GM21529 (cell line): ENCODE measurements around the gene PHTF2.
"Not testable (repeated sequence)": the region's sequence is repeated elsewhere in the genome, so short reads cannot be mapped to it uniquely, and the experiment has no call there.

Experiments
- ATAC-seq: cut with Tn5 transposase; IDR thresholded peaks from one replicate; pipeline ENCODE4 v1.9.1; 2021; ENCODE audit not compliant: unreplicated experiment

The PHTF2 gene

DNA sequence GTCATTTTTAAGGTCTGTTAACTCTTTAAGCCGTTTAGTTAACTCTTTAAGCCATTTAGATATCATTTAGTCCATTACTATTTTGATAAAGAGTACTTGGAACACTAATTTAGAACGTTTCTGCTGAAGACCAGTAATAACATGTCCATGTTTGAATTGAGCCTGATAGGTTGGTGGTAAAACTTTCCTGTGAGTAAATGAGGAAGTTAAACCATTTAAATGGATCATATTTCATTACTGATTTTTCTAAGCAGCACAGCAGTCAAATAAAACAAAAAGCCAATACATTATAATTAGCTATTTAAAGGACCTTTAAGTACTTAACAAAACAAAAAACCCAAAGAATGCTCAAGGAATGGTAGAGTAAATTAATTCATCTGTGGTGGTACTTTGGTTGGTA lies 29.4 kb downstream of the PHTF2 start:
- ATAC-seq = no peak

DNA sequence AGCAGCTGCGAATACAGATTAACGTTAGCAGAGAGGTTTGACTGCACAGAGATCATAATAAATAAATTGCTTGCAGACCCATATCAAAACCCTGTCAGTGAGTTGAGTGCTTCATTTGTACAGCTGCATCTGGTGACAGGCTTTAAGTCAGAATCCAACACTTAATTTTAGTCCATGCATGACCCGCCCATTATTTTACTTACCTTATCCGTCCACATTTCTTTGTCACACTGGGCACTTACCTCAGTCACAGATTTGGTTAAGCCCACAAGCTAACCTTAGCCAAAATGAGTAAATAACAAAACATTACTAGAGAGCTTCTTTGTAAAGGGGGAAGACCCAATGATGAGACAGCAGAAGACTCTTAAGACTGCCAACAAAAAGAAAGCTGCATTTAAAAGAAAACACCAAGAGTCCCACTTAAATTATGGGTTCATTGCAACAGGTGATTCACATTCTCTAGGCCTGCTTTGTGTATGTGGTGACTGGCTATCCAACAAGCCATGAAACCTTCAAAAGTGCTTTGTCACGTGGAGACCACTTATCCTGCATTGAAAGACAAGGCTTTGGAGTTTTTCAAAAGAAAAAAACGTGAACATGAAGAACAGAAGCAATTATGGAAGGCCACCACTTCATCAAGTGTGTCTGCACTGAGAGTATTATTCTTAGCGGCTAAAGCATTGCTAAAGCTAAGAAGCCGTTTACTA lies 32.2 kb downstream of the PHTF2 start:
- no peak for ATAC-seq

DNA sequence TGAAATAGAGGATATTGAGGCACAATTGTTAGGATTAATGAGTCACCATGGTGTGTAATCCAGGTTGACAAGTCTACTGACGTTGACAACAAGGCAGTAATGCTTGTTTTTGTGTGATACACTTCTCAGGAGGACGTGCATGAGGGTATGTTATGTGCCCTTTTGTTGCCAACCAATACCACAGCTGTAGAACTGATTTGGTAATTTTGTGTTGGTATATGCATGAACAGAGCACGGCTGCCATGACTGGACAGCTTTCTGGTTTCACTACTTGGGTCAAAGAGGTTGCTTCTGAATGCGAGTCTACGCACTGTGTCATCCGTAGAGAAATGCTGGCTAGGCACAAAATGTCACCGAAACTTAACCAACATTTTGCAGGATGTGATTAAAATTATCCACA lies 32.9 kb downstream of the PHTF2 start:
- ATAC-seq = no peak

DNA sequence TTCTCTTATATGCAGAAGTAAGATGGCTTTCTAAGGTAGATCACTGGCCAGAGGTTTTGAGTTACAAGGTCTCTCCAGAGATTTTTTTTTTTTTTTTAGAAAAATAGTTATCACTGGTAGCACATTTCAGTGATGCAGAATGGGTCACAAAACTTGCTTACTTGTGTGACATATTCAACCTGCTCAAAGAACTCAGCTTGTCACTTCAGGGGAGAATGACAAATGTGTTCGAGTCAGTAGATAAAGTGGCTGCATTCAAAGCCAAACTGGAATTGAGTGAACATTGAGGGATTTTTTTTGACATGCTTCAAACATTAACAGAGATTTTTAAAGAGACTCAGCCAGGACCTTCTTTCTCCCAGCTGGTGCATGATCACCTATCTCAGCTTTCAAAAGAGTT lies 33.4 kb downstream of the PHTF2 start:
- no peak for ATAC-seq

DNA sequence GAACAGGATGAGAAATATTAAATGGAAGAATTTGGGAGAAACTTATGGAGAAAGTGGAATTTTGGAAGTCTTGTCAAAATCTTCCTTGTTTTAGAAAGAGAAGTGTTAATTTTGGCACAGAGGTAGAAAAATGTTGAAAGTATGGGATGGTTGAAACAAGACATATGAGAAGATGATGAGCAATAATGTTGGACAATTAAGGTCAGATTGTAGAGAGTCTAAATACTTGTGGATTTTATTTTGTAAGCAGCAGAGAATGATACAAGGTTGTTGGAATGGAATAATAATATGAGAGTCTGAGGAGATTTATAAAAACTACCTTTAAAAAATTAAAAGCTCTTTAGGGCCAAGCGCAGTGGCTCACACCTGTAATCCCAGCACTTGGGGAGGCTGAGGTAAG lies 34.6 kb downstream of the PHTF2 start:
- no peak for ATAC-seq

DNA sequence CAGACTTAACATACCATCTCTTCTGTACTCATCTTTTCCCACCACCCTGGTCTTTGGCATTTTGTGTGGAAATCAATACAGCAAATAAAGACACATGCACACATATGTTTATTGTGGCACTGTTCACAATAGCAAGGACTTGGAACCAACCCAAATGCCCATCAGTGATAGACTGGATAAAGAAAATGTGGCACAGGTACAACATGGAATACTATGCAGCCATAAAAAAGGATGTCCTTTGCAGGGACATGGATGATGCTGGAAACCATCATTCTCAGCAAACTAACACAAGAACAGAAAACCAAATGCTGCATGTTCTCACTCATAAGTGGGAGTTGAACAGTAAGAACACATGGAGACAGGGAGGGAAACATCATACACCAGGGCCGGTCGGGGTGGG lies 37.9 kb downstream of the PHTF2 start:
- not testable (repeated sequence) for ATAC-seq

DNA sequence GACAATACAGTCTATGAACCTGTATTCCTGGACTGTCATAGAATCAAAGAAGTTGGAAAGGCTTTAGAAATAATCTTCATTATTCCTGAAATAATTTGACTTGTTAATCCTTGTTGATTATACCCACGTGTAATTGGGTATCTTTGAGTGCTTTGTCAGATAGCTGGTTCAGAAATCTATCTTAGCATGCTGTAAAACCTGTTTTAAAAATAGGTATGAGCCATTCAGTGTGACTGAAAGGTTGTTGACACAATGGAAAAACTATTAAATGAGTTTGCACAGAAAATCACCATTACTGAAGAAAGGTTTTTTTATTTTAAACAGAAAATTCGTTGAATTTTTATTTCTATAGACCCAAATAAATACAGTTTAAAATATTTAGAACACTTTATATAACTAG lies 38.7 kb downstream of the PHTF2 start:
- no peak for ATAC-seq

DNA sequence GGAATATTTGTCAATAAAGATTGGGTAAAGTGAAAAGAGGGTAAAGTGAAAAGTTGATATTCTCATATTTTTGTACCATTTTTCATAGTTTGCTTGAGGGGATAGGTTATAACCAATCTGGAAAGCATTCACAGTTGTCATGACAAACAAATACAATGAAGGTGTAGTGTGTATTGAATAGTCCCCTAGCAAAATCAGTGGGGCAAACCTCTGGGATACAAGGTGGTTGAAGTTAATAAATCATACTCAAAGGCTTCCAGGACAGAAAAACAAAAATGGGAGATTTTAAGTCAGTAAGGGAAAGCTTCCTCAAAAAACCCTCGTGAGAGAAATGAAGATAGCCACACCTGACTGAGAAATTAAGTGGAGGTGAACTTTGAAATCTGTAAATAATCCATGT lies 39.4 kb downstream of the PHTF2 start:
- no peak for ATAC-seq

DNA sequence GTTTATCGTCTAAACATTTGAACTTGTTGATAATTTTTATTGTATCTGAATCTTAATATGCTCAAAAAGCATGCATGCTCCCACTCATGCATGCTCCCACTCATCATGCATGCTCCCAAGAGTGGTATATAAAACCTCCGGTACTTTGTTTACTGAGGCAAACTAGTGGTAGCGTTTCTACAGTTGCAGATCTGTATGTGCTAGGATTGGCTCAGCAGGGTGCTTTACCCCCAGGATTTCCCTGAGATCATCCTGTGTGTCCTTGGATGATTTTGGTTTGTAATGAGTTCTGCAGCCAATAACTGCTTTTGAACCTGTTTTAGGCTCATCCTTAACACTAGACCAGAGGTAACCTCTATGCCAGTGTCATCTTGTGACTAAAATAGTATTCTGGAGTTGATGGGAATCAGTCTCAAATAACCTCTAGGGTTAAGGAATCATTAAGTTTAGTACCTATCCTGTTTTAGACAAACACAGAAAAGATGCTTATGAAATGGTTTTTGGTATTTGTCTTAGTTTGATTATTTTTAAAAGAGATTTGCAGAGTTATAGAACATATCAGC lies 40.4 kb downstream of the PHTF2 start:
- no peak for ATAC-seq

DNA sequence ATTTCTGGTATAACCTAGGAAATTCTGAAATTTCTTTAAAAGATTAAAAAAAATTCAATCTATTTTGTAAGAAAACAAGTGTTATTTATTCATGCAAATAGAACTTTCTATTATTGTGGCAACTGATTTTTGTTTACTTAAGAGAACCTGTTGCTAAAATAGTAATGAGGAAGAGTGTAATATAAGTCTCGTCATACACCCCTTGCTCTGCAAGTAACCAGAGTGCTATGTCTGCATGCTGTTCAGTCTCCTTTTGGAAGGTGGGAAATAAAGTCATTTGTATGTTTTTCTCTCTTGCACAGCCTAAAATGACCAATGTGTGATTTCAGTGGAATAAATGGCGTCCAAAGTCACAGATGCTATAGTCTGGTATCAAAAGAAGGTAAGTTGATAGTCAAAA lies 41.3 kb downstream of the PHTF2 start:
- no peak for ATAC-seq

DNA sequence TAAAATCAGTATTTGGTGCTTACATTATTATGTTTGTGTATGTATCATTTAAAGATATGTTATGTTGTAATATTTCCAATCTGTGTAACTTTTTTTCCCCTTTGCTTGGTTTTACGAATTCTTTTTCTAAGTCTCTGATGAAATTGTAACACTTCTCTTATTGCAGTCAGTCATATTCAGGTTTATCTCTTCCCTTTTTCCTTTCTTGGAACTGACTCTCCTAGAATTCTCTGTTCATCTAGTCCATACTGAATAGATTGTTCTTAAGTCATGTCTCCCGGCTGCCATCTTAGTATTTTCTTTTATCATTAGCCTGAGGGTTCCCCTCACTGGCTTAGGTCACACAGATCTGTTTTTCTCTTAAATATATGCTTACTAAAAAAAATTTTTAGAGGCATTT lies 44.6 kb downstream of the PHTF2 start:
- no peak for ATAC-seq

DNA sequence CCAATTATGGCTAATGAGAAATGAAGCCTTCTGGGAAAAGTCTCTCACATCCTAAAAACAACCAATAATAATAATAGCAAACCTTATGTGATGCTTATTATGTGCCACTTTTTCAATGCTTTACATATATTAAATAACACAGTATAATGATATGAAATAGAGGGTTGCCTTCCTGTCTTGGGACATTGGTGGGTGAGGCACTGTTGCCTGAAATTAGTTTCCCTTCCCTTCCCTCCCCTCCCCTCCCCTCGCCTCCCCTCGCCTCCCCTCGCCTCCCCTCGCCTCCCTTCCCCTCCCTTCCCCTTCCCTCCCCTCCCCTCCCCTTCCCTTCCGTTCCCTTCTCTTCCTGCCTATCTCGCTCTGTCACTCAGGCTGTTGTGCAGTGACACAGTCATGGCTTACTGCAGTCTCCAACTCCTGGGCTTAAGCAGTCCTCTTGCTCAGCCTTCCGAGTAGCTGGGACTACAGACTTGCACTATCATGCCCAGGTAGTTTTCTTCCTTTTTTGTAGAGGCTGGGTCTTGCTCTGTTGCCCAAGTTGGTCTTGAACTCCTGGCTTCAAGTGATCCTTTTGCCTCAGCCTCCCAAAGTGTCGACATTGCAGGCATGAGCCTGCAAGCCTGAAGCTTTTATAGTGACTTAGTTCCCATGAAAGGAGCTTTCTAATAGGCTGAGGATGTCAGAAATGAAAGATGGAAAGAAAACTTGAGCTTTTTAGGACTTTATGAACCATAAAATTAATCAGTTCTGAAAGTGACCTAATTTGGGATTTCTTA lies 47.9 kb downstream of the PHTF2 start:
- ATAC-seq = no peak

DNA sequence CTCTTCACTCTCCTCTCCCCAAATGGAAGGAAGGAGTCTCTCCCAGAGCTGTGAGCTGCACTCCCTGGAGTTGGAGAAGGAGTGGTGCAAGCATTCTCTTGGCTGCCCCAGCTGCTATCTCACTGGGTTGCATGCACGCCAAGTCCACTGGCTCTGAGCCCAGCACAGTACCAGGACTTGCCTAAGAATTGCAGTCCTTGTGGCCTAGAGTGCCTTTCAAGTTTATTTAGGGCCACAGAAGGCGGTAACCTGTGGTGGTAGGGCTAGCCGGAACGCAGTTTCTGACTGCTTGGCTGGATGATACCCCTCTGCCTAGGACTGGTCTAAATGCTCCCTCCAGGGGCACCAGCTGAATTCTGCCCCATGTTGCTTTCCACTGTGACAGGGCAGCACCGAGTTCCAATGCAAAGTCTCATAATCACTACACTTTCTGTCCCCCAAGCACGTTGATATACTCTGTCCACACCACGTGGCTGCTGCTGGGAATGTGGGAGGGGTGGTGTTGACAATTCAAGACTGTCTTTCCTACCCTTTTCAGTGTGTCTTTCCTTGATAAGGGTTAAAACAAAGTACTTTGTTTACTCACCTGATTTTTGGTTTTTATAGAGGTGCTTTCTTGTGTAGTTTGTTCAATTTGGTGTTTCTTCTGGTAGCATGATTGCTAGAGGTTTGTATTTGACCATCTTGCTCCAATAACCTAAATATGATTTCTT lies 57.0 kb downstream of the PHTF2 start:
- ATAC-seq = no peak

DNA sequence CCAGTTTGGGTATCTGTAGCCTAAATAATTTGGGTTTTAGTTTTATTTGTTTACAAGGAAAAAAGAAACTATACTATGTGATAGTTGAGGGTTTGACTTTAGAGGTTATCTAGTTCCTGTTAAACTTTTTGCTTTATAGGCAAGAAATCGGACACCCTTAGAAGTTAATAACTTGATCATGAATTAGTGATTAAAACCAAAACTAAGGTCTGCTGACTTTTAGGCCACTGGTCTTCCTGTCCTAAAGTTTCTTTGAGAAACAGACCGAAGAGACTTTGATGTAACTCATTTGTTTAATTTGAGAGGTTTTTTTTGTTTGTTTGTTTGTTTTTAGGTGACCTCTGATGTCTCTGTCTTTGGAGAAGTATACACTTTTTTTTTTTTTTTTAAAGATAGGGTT lies 59.7 kb downstream of the PHTF2 start:
- peak; percentile 51 for ATAC-seq

DNA sequence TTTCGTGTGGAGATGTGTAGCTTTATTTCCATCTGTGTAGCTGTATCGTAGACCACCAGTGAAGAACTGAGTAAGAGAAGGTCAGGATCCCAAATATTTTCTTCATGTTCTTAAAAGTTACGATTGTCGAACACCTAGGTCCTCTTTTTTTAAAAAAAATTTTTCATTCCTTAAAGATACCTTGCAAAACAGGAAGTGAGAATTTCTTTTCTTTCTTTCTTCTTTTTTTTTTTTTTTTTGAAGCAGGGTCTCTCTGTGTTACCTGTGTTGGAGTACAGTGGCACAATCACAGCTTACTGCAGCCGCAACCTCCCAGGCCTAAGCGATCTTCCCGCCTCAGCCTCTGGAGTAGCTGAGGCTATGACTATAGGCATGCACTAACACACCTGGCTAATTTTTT lies 60.8 kb downstream of the PHTF2 start:
- ATAC-seq = no peak

DNA sequence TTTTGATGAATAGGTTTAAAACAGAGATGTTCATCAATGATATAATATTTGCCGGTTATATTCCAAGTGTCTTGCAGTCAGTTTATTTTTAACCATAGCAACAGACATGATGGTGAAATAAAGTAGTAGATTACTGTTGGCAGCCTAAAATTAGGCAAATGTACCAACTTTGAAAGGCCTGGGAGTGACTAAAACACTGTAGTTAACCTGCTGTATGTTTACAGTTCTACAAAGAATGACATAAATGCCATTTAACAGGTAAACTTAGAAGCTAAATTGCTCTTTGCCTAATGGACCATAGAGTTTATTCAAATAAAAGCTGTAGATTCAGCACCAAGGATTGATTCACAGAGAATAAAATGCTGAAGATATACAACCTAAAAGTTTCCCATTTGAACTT lies 64.1 kb downstream of the PHTF2 start:
- no peak for ATAC-seq

DNA sequence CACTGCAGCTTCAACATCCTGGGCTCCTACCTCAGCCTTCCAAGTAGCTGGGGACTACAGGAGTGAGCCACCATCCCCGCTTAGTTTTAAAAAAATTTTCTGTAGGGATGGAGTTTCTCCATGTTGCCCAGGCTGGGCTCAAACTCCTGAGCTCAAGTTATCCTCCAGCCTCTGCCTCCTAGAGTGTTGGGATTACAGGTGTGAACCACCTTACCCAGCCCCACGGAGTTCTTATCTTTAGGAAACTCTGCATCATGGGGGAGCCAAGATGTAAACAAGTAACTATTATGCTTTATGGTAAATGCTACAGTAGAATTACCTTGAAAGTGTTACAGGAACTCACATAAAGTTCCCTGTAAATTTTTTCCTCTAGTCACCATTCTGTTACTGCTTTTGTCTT lies 65.3 kb downstream of the PHTF2 start:
- ATAC-seq = no peak

DNA sequence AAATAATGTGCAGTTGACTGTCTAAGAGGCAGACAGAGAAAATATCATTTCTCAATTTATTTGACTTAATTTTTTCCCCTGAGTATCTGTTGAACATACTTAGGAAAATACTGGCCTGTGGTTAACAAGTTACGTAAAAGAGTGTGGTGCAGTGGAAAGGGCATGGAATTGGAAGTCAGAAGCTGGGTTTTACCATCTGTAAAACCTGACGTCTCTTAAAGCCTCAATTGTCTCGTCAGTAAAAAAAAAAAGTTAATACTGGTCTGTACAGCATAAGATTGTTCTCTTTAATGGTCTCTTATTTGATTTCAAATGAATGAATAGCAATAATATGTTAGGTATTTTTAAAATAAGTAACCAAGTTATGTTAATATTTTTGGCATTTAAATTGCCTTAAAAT lies 67.8 kb downstream of the PHTF2 start:
- ATAC-seq = no peak

DNA sequence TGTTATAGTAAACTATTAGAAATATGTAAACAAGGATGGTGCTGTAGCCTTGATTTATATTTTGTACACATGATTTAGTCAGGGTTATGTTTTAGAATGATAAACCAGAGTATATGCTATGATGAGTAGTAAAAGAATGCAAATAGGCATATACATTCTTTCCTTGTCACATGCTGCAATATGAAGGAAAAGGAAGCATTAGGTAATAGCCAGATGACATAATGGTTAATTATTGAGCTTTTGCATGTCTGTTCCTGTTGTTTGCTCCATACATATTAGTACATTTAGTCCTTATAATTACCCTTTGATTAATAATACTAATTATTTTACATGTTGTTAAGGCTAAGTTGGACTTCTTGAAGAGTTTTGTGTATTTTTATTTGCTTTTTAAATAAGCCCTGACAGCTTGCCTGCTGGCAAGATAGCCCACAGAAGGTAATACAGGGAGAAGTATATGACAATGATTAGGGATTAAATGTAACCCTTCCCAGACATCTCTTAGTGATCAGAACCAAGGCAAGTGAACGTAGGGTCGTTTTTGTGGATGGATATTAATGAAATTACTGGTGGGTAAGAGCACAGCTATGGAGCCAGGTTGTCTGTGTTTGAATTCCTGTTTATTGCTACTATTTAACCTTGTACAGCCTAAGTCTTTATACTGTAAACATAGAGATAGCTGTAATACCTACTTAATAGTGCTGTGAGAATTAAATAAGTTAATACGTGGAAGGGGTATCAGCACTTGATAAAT lies 68.4 kb downstream of the PHTF2 start:
- no peak for ATAC-seq

DNA sequence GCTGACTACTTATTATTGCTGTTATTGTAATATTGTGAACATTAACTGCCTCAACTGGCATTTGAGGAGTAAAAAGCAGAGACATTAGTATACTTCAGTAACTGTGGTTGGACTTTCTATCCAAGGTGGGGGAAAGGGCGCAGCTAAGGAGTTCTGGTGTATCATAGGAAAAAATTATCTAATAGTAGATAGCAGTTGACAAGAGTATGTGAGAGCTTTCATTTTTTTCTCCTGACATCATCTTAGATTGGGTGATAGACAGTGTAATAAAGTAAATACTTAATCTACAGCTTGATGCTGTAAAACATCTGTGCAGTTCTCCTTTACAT lies 68.9 kb downstream of the PHTF2 start:
- no peak for ATAC-seq

DNA sequence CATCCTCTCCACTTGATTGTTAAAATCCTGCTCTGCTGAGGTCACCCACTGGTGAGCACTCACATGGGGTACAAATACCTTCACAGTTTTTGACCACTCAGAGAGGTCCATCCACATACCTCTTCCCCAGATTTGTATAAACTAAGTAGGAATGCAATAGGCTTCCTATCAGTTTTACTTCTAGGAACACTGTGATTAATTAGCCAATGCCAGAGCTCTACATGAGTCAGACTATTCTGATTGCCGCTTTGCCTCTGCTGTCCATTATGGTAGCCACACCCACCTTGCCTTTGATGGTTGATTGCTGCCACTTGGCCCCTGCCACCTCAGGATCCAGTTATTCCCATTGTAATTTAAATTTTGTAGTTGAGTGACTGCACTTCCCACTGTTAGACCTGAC lies 73.7 kb downstream of the PHTF2 start:
- ATAC-seq = not testable (repeated sequence)
